GM23248 (cell line): Measurements from ENCODE around the gene SLC46A2.

Experiments
- EZH2 ChIP-seq: fragments of 200-600 bp; sonication (generic); IDR thresholded peaks from 2 replicates; pipeline ENCODE4 v1.6.1; 2018; ENCODE audit warnings: antibody characterized with exemption, mild to moderate bottlenecking; ENCODE audit not compliant: insufficient read depth, poor library complexity, severe bottlenecking
- EZH2phosphoT487 ChIP-seq: fragments of 200-600 bp; sonication (generic); IDR thresholded peaks from 2 replicates; pipeline ENCODE4 v1.6.1; 2018; ENCODE audit warnings: antibody characterized with exemption, moderate library complexity, mild to moderate bottlenecking, low read depth; ENCODE audit not compliant: insufficient read depth

DNA sequence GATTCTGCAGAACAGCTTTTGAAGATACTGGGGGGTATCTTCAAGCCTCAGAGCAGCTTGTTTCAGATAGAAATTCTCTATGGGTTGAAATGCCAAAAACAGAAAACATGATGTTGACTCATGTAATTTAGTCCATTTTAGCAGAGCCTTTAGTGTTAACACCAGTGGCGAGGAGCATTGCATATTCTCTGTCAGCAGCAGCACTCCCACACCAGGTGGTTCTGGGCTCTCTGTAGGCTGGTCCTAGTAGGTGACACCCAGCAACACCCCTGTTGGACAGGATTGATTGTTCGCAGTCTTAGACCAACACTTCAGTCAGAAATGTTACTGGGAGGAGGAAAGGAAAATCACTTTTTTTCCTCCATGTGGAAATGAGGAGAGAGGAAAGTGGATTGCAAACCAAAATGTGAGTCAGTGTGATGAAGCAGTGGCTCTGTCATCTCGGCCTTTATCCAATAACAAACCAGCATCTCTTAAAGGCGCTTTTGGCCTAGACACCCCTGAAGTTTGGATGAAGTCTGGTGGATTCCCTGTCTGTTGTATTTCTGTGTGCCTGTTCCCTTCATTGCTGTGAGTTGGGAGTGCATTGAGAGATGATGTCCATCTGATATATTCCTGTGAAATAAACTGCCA is 16.8 kb downstream of the SLC46A2 start:
- no peak for TF ChIP-seq EZH2phosphoT487
- TF ChIP-seq EZH2 = no peak
